Gastroesophageal sphincter (tissue), 4 donors: ENCODE data around the gene CDK8. TPM values are rescaled to one million over a fixed set of nuclear protein-coding genes. Genes with fewer than 3 reads are reported as not detected.
A peak's percentile ranks its signal among the peaks of the same experiment; 100 is the strongest.

Source experiments
- ATAC-seq: fragments of 150-250 bp; one replicate; pipeline ENCODE4 v1.9.1; 2016; ENCODE audit warnings: mild to moderate bottlenecking, moderate library complexity
- H3K27ac ChIP-seq, 4 donors: fragments of 200-600 bp; sonication (generic) in 3 of 4; 1 replicate in 3 of 4; 2 replicates in 1 of 4; pipeline ENCODE4 v1.5.1; 2016 to 2019
- H3K27me3 ChIP-seq: fragments of 200-600 bp; sonication (generic); one replicate; pipeline ENCODE4 v1.5.1; 2019
- H3K36me3 ChIP-seq, 2 donors: fragments of 200-600 bp; sonication (generic); one replicate each; pipeline ENCODE4 v1.5.1; 2019; ENCODE audit warnings: control low read depth in 1 of 2
- H3K4me1 ChIP-seq, 3 donors: fragments of 200-600 bp; sonication (generic); 1 replicate in 2 of 3; 2 replicates in 1 of 3; pipeline ENCODE4 v1.5.1; 2016 to 2019; ENCODE audit warnings: control low read depth in 2 of 3
- H3K4me3 ChIP-seq, 2 donors: fragments of 200-600 bp; sonication (generic); one replicate each; pipeline ENCODE4 v1.5.1; 2019; ENCODE audit warnings: mild to moderate bottlenecking in 1 of 2, moderate library complexity in 1 of 2
- H3K9me3 ChIP-seq, 3 donors: fragments of 200-600 bp; sonication (generic); one replicate each; pipeline ENCODE4 v1.5.1; 2017 to 2019; ENCODE audit warnings: control low read depth in 2 of 3
- EP300 ChIP-seq: sonication (generic); formaldehyde crosslinking; IDR thresholded peaks from one replicate; pipeline ENCODE4 v1.6.1; 2017; ENCODE audit warnings: antibody characterized with exemption, mild to moderate bottlenecking
- POLR2A ChIP-seq, 2 donors: fragments of 450-650 bp; IDR thresholded peaks; one replicate each; pipeline ENCODE4 v1.6.1; 2017; ENCODE audit warnings: antibody characterized with exemption in 2 of 2, mild to moderate bottlenecking in 2 of 2, moderate library complexity in 1 of 2
- POLR2AphosphoS5 ChIP-seq: sonication (generic); formaldehyde crosslinking; IDR thresholded peaks from one replicate; pipeline ENCODE4 v1.6.1; 2017; ENCODE audit warnings: antibody characterized with exemption
- WGBS, 2 donors: methylation state at CpG; one replicate each; pipeline ENCODE4 v1.1.5; 2018; ENCODE audit warnings: low coverage in 1 of 2; 5-methylcytosine and 5-hydroxymethylcytosine counted together
- total RNA-seq, 4 donors: library from RNA; depleted of rRNA; stranded (reverse); fragments of >200 nt; gene quantifications; one replicate each; pipeline ENCODE4 v1.1.0, GENCODE V29; 2016
- TF ChIP-seq, protein P1 (sequence below), 4 experiments: fragments of 200-600 bp in 2 of 4; fragments of 450-650 bp in 2 of 4; sonication (generic) in 1 of 4; IDR thresholded peaks; one replicate each; pipeline ENCODE4 v1.5.1; 2017 to 2019; ENCODE audit warnings: antibody characterized with exemption in 4 of 4, mild to moderate bottlenecking in 2 of 4, moderate library complexity in 2 of 4

CDK8 gene
- total RNA-seq, 4 donors from 2014 or later, result 16.2 to 25.5 (median 23.3) TPM

DNA sequence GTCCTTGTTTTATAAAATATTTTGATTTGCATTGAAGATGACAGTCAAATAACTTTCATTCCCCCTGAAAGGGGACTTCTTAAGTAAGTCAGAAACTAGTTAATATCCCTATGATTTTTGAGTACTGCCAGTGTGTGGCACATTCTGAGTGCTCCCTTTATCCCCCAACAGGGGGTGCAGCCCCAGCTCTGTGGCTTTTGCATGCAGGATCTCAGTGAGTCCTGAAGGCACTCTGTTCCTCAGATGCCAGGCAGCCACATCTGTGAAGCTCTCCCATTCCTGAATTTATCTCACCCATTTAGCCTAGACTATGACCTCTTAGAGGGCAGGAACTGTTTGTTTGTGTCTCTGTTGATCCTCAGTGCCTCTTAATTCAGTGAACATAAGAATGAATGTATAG, 123.1 kb downstream of the CDK8 start:
- no peak for TF ChIP-seq POLR2A (IDR thresholded peaks at IDR 0.05)
- TF ChIP-seq, protein P1, sequence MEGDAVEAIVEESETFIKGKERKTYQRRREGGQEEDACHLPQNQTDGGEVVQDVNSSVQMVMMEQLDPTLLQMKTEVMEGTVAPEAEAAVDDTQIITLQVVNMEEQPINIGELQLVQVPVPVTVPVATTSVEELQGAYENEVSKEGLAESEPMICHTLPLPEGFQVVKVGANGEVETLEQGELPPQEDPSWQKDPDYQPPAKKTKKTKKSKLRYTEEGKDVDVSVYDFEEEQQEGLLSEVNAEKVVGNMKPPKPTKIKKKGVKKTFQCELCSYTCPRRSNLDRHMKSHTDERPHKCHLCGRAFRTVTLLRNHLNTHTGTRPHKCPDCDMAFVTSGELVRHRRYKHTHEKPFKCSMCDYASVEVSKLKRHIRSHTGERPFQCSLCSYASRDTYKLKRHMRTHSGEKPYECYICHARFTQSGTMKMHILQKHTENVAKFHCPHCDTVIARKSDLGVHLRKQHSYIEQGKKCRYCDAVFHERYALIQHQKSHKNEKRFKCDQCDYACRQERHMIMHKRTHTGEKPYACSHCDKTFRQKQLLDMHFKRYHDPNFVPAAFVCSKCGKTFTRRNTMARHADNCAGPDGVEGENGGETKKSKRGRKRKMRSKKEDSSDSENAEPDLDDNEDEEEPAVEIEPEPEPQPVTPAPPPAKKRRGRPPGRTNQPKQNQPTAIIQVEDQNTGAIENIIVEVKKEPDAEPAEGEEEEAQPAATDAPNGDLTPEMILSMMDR (IDR thresholded peaks at IDR 0.05), result peak in 2 of 4 experiments; percentile 40 to 44
- TF ChIP-seq POLR2AphosphoS5, result no peak
- TF ChIP-seq EP300, result no peak
- no peaks in the 10 kb centered on the region for H3K36me3 ChIP-seq
- no peaks in the 10 kb centered on the region for H3K27me3 ChIP-seq
- H3K27ac ChIP-seq, result no peak overlapping the region
- no peaks in the 10 kb centered on the region for H3K4me1 ChIP-seq
- H3K4me3 ChIP-seq, result no peak overlapping the region
- no peak for ATAC-seq
- H3K9me3 ChIP-seq, result no peaks in the 10 kb centered on the region

GRCh38 chr13:26378116-26378515, 124.2 kb downstream of the CDK8 start:
- Histone ChIP-seq H3K4me3 (no peak overlapping the region), H3K36me3 (no peaks in the 10 kb centered on the region), H3K9me3 (no peaks in the 10 kb centered on the region), H3K27ac (no peak overlapping the region), H3K4me1 (no peaks in the 10 kb centered on the region), H3K27me3 (no peaks in the 10 kb centered on the region)
- no peak for ATAC-seq
- TF ChIP-seq POLR2A (IDR thresholded peaks at IDR 0.05), result no peak
- no peak for TF ChIP-seq POLR2AphosphoS5
- no peak for TF ChIP-seq EP300
- TF ChIP-seq, protein P1 (IDR thresholded peaks at IDR 0.05), result no peak
- WGBS, 2 donors, result 81 to 89% methylated on average over 3 of the region's 3 CpGs

- TF ChIP-seq POLR2AphosphoS5, result no peak
- TF ChIP-seq POLR2A (IDR thresholded peaks at IDR 0.05), result no peak
- TF ChIP-seq, protein P1 (IDR thresholded peaks at IDR 0.05), result no peak
- no peak for TF ChIP-seq EP300
- WGBS, 2 donors, result 90 to 96% methylated on average over 3 to 5 of the region's 5 CpGs
- no peak overlapping the region for H3K27ac ChIP-seq
- no peaks in the 10 kb centered on the region for H3K27me3 ChIP-seq
- no peak for ATAC-seq
- no peaks in the 10 kb centered on the region for H3K4me1 ChIP-seq
- no peak overlapping the region for H3K4me3 ChIP-seq
- H3K9me3 ChIP-seq, result no peaks in the 10 kb centered on the region
- no peaks in the 10 kb centered on the region for H3K36me3 ChIP-seq
Measured at GRCh38 chr13:26379831-26380230, 125.9 kb downstream of the CDK8 start.

DNA sequence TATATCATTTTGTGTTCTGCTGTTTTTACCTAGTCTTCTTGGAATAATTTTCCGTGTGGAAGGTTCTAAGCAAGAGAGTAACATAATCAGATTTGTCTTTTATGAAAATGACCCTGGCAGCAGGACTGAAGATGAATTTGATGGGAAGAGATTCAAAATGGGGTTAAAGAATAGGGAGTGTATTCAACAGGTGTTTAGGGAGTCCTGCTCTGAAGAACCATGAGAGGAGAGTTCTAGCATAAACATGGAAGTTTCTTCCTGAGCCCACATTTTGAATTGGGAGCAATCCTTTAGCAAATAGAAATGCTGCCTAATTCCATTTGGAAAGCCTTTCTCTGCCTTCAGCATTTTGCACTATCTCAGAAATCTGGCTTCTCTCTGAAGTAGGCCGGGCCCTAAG, 127.0 kb downstream of the CDK8 start:
- WGBS, 2 donors, result 55 to 79% methylated on average over 2 of the region's 2 CpGs
- Histone ChIP-seq H3K27me3 (no peaks in the 10 kb centered on the region), H3K27ac (no peak overlapping the region), H3K9me3 (no peaks in the 10 kb centered on the region), H3K36me3 (peaks cover 0 to 10% of the 10 kb centered on the region in 2 donors), H3K4me3 (no peak overlapping the region), H3K4me1 (no peaks in the 10 kb centered on the region)
- TF ChIP-seq POLR2A (IDR thresholded peaks at IDR 0.05) (no peak), EP300 (no peak), POLR2AphosphoS5 (no peak)
- TF ChIP-seq, protein P1 (IDR thresholded peaks at IDR 0.05), result no peak
- no peak for ATAC-seq

GRCh38 chr13:26382366-26382765, 128.4 kb downstream of the CDK8 start:
- ATAC-seq, result no peak
- no peaks in the 10 kb centered on the region for H3K27me3 ChIP-seq

More at GRCh38 chr13:26382366-26382765, 128.4 kb downstream of the CDK8 start:
- H3K27ac ChIP-seq, result no peak overlapping the region
- H3K36me3 ChIP-seq, result peaks cover 0 to 21% of the 10 kb centered on the region in 2 donors
- H3K9me3 ChIP-seq, result no peaks in the 10 kb centered on the region
- no peaks in the 10 kb centered on the region for H3K4me1 ChIP-seq
- WGBS, 2 donors, result 75 to 86% methylated on average over 2 of the region's 2 CpGs
- no peak overlapping the region for H3K4me3 ChIP-seq
- no peak for TF ChIP-seq EP300
- TF ChIP-seq, protein P1 (IDR thresholded peaks at IDR 0.05), result no peak
- TF ChIP-seq POLR2A (IDR thresholded peaks at IDR 0.05), result no peak
- TF ChIP-seq POLR2AphosphoS5, result no peak
